ENCODE results near the gene LCN10. TPM values are rescaled to one million over a fixed set of nuclear protein-coding genes. Genes with fewer than 3 reads are reported as not detected.

Gene LCN10
- total RNA-seq, 1 donor from 2014 or later: 7.7 TPM

Small RNA genes within 50 kb of the gene (microRNA-seq; reads per million reads assigned to microRNA genes)
- not detected for gene MIR6722

Other genes with a start within 250 kb of the LCN10 start
- 16.8 TPM for gene NOTCH1, start 196.9 kb downstream of the LCN10 start, total RNA-seq
- 61.5 TPM for gene EGFL7, start 80.0 kb downstream of the LCN10 start, total RNA-seq
- 48.6 TPM for gene AGPAT2, start 55.5 kb downstream of the LCN10 start, total RNA-seq
- 15.1 TPM for gene DIPK1B, start 30.4 kb downstream of the LCN10 start, total RNA-seq
- 13.0 TPM for gene LCN6, start 5.6 kb upstream of the LCN10 start, total RNA-seq
- not detected for gene LCN8, start 15.3 kb upstream of the LCN10 start, total RNA-seq
- not detected for gene LCN15, start 21.6 kb upstream of the LCN10 start, total RNA-seq
- 70.9 TPM for gene TMEM141, start 48.4 kb upstream of the LCN10 start, total RNA-seq
- gene CCDC183, start 53.4 kb upstream of the LCN10 start, total RNA-seq: 1.5 TPM
- gene RABL6, start 65.0 kb upstream of the LCN10 start, total RNA-seq: 68.0 TPM
- 7.3 TPM for gene AJM1, start 99.5 kb upstream of the LCN10 start, total RNA-seq
- gene PHPT1, start 106.5 kb upstream of the LCN10 start, total RNA-seq: 345 TPM
- gene MAMDC4, start 109.4 kb upstream of the LCN10 start, total RNA-seq: 13.2 TPM
- 325 TPM for gene EDF1, start 123.4 kb upstream of the LCN10 start, total RNA-seq
- 9.1 TPM for gene TRAF2, start 143.6 kb upstream of the LCN10 start, total RNA-seq
- gene FBXW5, start 201.8 kb upstream of the LCN10 start, total RNA-seq: 142 TPM
- gene C8G, start 202.3 kb upstream of the LCN10 start, total RNA-seq: 1.1 TPM
- gene LCN12, start 209.3 kb upstream of the LCN10 start, total RNA-seq: 2.1 TPM
- gene PTGDS, start 234.6 kb upstream of the LCN10 start, total RNA-seq: 6,152 TPM
- gene LCNL1, start 240.1 kb upstream of the LCN10 start, total RNA-seq: 9.7 TPM
- gene PAXX, start 249.5 kb upstream of the LCN10 start, total RNA-seq: 19.4 TPM